K562 (cell line): ENCODE results near the gene NLE1. TPM values are rescaled to one million over a fixed set of nuclear protein-coding genes. Genes with fewer than 3 reads are reported as not detected.

Source experiments
- ATAC-seq: fragments of 200-7000 bp; cut with Tn5 transposase; 3 replicates; pipeline ENCODE4 v1.9.1; 2020; ENCODE audit warnings: moderate library complexity
- BruUV-seq: library from RNA; stranded (reverse); fragments of 400-500 nt; replicated peaks from 2 replicates; lab custom pipeline; 2021; lab: Mats Ljungman, UMichigan
- CTCF ChIA-PET: fragments of 300-600 bp; formaldehyde crosslinking; extraction: SDS; loops from one replicate; lab custom pipeline; 2021; ENCODE audit warnings: low intra/inter-chr PET ratio; lab: Yijun Ruan, JAX
- POLR2A ChIA-PET: fragments of 300-600, 350-650 bp; sonication (Branson Sonifier 250); formaldehyde crosslinking; extraction: SDS; loops from one replicate; lab custom pipeline; 2021; ENCODE audit warnings: antibody characterized with exemption, inconsistent platforms; lab: Yijun Ruan, JAX
- DNase-seq, 4 experiments: peaks; one replicate each; pipeline versions ENCODE4 v3.0.0 to v3.0.0-alpha.2; 2011 to 2018; ENCODE audit warnings: low spot score in 3 of 4, mixed read lengths in 3 of 4; ENCODE audit errors: extremely low read depth in 1 of 4
- FAIRE-seq: peaks from 2 replicates; lab custom pipeline; 2011; peaks lifted over from hg19 to GRCh38; lab: Jason Lieb, UNC
- H2AFZ ChIP-seq: 2 replicates; pipeline ENCODE4 v1.6.0; 2011; ENCODE audit warnings: low read depth, low read length, control low read depth, inconsistent platforms
- H3K27ac ChIP-seq: fragments of 200-600 bp; 3 replicates; pipeline ENCODE4 v1.8.0; 2011; ENCODE audit warnings: low read depth, mild to moderate bottlenecking, control low read depth, inconsistent platforms, low read length, moderate library complexity, mixed read lengths; ENCODE audit errors: extremely low read depth
- H3K27me3 ChIP-seq, 2 experiments: fragments of 300-600 bp in 1 of 2; 2 replicates in 1 of 2; 3 replicates in 1 of 2; pipeline versions ENCODE4 v1.6.0 to v1.8.0; 2011; ENCODE audit warnings: inconsistent platforms in 2 of 2, low read length in 2 of 2, mild to moderate bottlenecking in 1 of 2, mixed read lengths in 1 of 2, moderate library complexity in 1 of 2; ENCODE audit not compliant: control insufficient read depth in 2 of 2, insufficient read depth in 2 of 2
- H3K36me3 ChIP-seq: fragments of 300-600 bp; 3 replicates; pipeline ENCODE4 v1.8.0; 2011; ENCODE audit warnings: mild to moderate bottlenecking, low read length, inconsistent platforms; ENCODE audit not compliant: control insufficient read depth, insufficient read depth
- H3K4me1 ChIP-seq, 2 experiments: fragments of 200-600 bp in 1 of 2; replicated peaks in 1 of 2; 2 replicates in 1 of 2; 3 replicates in 1 of 2; pipeline versions ENCODE4 v1.5.1 to v1.8.0; 2011; ENCODE audit warnings: inconsistent platforms in 2 of 2, low read length in 2 of 2, mild to moderate bottlenecking in 1 of 2, mixed read lengths in 1 of 2, moderate library complexity in 1 of 2; ENCODE audit not compliant: control insufficient read depth in 2 of 2, insufficient read depth in 2 of 2
- H3K4me2 ChIP-seq: 2 replicates; pipeline ENCODE4 v1.6.1; 2011; ENCODE audit warnings: low read length, control low read depth, inconsistent platforms, mixed read lengths; ENCODE audit not compliant: insufficient read depth
- H3K4me3 ChIP-seq: fragments of 200-600 bp; sonication (generic), shearing (Covaris generic); 2 replicates; pipeline ENCODE4 v1.5.1; 2016; ENCODE audit warnings: control low read depth, inconsistent platforms
- H3K79me2 ChIP-seq: fragments of 200-600 bp; 3 replicates; pipeline ENCODE4 v1.8.0; 2011; ENCODE audit warnings: low read length, inconsistent platforms; ENCODE audit not compliant: control insufficient read depth, insufficient read depth
- H3K9ac ChIP-seq, 2 experiments: 2 replicates each; pipeline versions ENCODE4 v1.6.0 to v1.6.1; 2011; ENCODE audit warnings: low read depth in 2 of 2, low read length in 2 of 2, control low read depth in 1 of 2, inconsistent platforms in 1 of 2, mild to moderate bottlenecking in 1 of 2, mixed read lengths in 1 of 2; ENCODE audit not compliant: insufficient read depth in 1 of 2
- H3K9me1 ChIP-seq: one replicate; pipeline ENCODE4 v1.6.0; 2011; ENCODE audit warnings: inconsistent platforms, mild to moderate bottlenecking, low read length, moderate library complexity; ENCODE audit not compliant: control insufficient read depth, insufficient read depth
- H3K9me3 ChIP-seq: replicated peaks from 2 replicates; pipeline ENCODE4 v1.5.1; 2011; ENCODE audit warnings: low read depth, low read length, inconsistent platforms; ENCODE audit not compliant: control insufficient read depth, insufficient read depth
- H4K20me1 ChIP-seq: replicated peaks from 2 replicates; pipeline ENCODE4 v1.6.1; 2011; ENCODE audit warnings: low read length, inconsistent platforms, mixed read lengths; ENCODE audit not compliant: control insufficient read depth, insufficient read depth
- GTF3C2 ChIP-seq: IDR thresholded peaks from 3 replicates; pipeline ENCODE4 v1.6.1; 2011; ENCODE audit warnings: borderline replicate concordance, mild to moderate bottlenecking, moderate library complexity; ENCODE audit not compliant: insufficient read length; ENCODE audit errors: extremely low read depth
- NR3C1 ChIP-seq: sonication (generic); formaldehyde crosslinking; IDR thresholded peaks from 2 replicates; pipeline ENCODE4 v1.8.1; 2022; ENCODE audit warnings: missing genetic modification reagents
- PRPF4 ChIP-seq: fragments of 200-400 bp; formaldehyde crosslinking; IDR thresholded peaks from one replicate; pipeline ENCODE4 v1.6.1; 2017; ENCODE audit warnings: low read length, low read depth, mild to moderate bottlenecking; ENCODE audit not compliant: insufficient read depth, poor library complexity, severe bottlenecking
- SIRT6 ChIP-seq: IDR thresholded peaks from one replicate; pipeline ENCODE4 v1.6.1; 2012; ENCODE audit warnings: low read depth, mild to moderate bottlenecking, control low read depth, inconsistent platforms, low read length, moderate library complexity
- WGBS: fragments of 100-300 bp; shearing (Covaris generic); methylation state at CpG from one replicate; pipeline ENCODE4 v1.1.6; 2016; ENCODE audit warnings: low coverage, mixed read lengths; ENCODE audit not compliant: insufficient coverage; ENCODE audit errors: missing lambda C conversion rate; 5-methylcytosine and 5-hydroxymethylcytosine counted together
- in situ Hi-C: fragments of 300-500 bp; cut with MboI; formaldehyde crosslinking; loops from 4 replicates; pipeline ENCODE4 v1.15.0; 2018; ENCODE audit warnings: inconsistent platforms, mixed read lengths
- intact Hi-C: fragments of 100-400 bp; cut with micrococcal nuclease; formaldehyde crosslinking; loops from 2 replicates; pipeline ENCODE4 v1.14.2; 2022
- polyA plus RNA-seq, 8 experiments: library from polyadenylated mRNA; depleted of rRNA in 4 of 8; stranded (reverse) in 5 of 8; unstranded in 3 of 8; fragments of >200 nt; fragmentation: Nextera tagmentation in 2 of 8; fragmentation: Illumina TruSeq in 1 of 8; extraction: Ambion mirVana in 2 of 8; extraction: Trizol in 1 of 8; gene quantifications; 2 replicates each; pipeline versions ENCODE4 v1.2.1 to v1.2.3, GENCODE V29; 2011 to 2014; ENCODE audit warnings: inconsistent platforms in 1 of 8, missing spikeins in 1 of 8
- total RNA-seq, 7 experiments: library from RNA; depleted of rRNA in 6 of 7; stranded (reverse); fragments of >200 nt in 6 of 7; fragmentation: Illumina TruSeq in 2 of 7; extraction: Trizol in 2 of 7; gene quantifications; 2 replicates each; pipeline versions ENCODE4 v1.2.1 to v1.2.3, GENCODE V29; 2011 to 2021; ENCODE audit warnings: low replicate concordance in 1 of 7

Gene NLE1
- total and polyA plus RNA-seq, 9 of the 15 experiments (the other 6 are each of a cell fraction or from before 2014, with no cell fraction given), result 3.8 to 69.0 (median 29.4) TPM

- Histone ChIP-seq H3K4me1 (no peaks in the 10 kb centered on the region), H2AFZ (no peak overlapping the region), H3K4me3 (no peak overlapping the region), H3K9me1 (no peaks in the 10 kb centered on the region), H3K27me3 (no peaks in the 10 kb centered on the region), H3K9me3 (no peaks in the 10 kb centered on the region), H3K79me2 (no peaks in the 10 kb centered on the region), H4K20me1 (no peaks in the 10 kb centered on the region), H3K9ac (0 out of 4 replicates have a peak overlapping the region, but pooled peaks of 1 of the 2 experiments have one; percentile 6), H3K4me2 (no peak overlapping the region), H3K36me3 (peaks cover 39% of the 10 kb centered on the region; the same call in 2 of the 3 replicates), H3K27ac (no peak overlapping the region)
- CTCF ChIA-PET, result no interaction called here
- in situ Hi-C loops (no loop called here), intact Hi-C loops (no loop called here)
- no peak for TF ChIP-seq NR3C1 (CRISPR knock-in tag)
- TF ChIP-seq PRPF4, result no peak
- TF ChIP-seq GTF3C2, result no peak
- no peak for TF ChIP-seq SIRT6
- 73% methylated on average over 2 of the region's 2 CpGs for WGBS
- no TSS peak for BruUV-seq
- FAIRE-seq, result no peak
- ATAC-seq, result no peak
- POLR2A ChIA-PET, result interaction anchor here (1.5 kb wide), 1 partner anchor 11 kb away, joined by 3 read pairs; no protein-coding TSS in a partner anchor
- no peak for DNase-seq
These were observed 44.3 kb downstream of the NLE1 start for GRCh38 chr17:35097776-35098175.
